GM23248 (cell line): Measurements from ENCODE around the gene CCT4.

ENCODE experiments used
- EZH2 ChIP-seq: fragments of 200-600 bp; sonication (generic); IDR thresholded peaks from 2 replicates; pipeline ENCODE4 v1.6.1; 2018; ENCODE audit warnings: antibody characterized with exemption, mild to moderate bottlenecking; ENCODE audit not compliant: insufficient read depth, poor library complexity, severe bottlenecking
- EZH2phosphoT487 ChIP-seq: fragments of 200-600 bp; sonication (generic); IDR thresholded peaks from 2 replicates; pipeline ENCODE4 v1.6.1; 2018; ENCODE audit warnings: antibody characterized with exemption, moderate library complexity, mild to moderate bottlenecking, low read depth; ENCODE audit not compliant: insufficient read depth

- no peak for TF ChIP-seq EZH2
- TF ChIP-seq EZH2phosphoT487, result no peak
Measured at GRCh38 chr2:61900281-61900680, 11.8 kb upstream of the CCT4 start.
